Activated T-cell treated with anti-CD3 and anti-CD28 coated beads, Interleukin-2, amount 50 U/mL, for 48 hours (primary cell): ENCODE results near the gene MAP2K5.
"Not testable (repeated sequence)": the region's sequence is repeated elsewhere in the genome, so short reads cannot be mapped to it uniquely, and the experiment has no call there.

Experiments used
- DNase-seq, 2 experiments: peaks; one replicate each; pipeline ENCODE4 v3.0.0-alpha.2; 2020

MAP2K5 gene

GRCh38 chr15:67605871-67606270 is 63.4 kb downstream of the MAP2K5 start:
- no peak for DNase-seq

DNA sequence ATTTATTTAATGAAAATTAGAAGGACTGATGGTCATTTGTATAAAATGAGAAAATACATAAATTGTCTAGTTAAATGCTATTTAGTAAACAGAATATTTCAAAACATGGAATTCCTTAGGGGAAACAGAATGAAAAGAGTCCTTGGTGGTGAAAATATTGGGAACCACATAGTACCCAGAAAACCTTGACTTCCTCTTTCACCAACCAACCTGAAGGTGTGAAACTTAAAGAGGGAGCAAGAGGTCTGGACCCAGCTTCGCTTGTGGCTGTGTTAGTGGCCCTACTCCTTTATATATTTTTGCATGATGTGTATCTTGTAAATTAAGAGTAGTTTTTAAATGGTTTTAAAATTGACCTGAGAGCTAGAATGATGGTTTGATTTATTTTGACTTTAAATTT is 64.2 kb downstream of the MAP2K5 start:
- no peak for DNase-seq

DNA sequence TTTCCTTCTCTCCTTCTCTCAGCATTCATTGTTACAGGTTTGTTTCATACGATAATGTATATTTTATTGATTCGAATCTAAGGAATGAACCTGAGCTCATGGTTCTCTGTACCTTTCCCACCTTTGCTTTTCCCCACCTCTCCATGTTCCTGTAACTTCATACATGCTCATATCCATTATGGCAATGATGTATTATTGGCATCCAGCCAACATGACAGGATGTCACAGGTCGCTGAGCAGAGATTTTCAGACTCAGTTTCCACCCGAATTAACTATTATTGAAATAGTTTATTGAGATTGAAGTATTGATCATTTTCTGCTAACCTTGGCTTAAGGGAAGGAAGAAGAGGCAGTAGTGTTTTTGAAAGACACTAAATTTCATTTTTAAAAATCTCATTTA is 64.8 kb downstream of the MAP2K5 start:
- no peak for DNase-seq

GRCh38 chr15:67607959-67608637 is 65.6 kb downstream of the MAP2K5 start:
- no peak for DNase-seq

DNA sequence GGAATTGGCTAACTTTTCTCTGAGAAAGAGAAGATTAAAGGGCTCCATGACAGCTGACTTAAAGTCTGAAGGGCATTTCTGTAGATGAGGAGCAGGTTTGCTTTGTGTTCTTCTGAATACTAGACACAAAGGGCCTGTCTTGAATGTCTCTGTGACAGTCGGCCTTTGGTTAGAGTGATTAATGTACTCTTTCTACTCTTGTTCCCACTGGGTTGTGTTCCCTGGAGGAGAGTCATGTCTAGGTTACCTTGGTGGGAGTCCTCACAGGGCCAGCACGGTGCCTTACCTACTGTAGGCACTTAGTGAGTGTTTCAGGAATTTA is 66.1 kb downstream of the MAP2K5 start:
- no peak for DNase-seq

DNA sequence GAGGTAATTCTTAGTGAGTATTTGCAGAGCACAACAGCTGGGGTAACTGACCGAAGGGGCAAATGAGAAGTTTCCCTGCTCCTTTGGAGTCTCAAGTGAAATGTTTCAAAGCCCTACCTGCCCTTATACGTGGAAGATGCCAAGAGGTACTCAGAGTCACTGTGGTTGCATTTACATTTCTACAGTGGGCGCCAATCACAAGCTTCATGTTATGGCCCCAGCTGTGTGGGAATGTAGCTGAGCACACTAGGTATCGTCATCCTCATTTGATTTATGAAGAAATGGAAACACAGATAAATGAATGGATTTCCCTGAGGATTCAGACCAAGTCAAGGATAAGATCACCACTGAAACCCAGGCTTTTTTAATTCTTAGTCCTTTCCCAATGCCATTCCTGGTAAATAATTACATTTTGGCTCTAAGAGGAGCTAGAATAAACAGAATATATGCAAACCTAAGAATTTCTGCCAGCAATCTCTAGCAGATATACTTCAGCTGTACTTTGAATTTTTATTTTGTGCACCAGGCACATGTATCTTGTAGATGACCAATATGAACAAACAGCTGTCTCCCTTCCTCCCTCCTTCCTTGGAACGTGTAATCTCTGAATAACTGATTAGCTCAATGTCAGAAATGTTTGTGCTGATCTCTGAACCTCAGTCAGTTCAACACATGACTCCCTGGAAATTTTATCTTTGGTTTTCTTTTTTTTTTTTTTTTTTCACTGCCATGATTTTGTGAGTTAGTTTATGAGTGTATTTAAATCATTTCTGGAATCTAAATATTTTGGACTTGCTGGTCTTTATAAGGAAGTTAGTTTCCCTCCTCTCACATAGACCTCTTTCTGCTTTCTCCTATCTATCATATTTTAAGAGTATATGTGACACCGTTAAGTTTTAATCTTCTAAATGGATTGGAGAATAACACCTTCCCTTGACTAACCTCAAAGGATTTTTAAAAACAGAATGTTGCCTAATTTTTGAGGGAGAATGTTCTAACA is 69.2 kb downstream of the MAP2K5 start:
- DNase-seq = no peak

DNA sequence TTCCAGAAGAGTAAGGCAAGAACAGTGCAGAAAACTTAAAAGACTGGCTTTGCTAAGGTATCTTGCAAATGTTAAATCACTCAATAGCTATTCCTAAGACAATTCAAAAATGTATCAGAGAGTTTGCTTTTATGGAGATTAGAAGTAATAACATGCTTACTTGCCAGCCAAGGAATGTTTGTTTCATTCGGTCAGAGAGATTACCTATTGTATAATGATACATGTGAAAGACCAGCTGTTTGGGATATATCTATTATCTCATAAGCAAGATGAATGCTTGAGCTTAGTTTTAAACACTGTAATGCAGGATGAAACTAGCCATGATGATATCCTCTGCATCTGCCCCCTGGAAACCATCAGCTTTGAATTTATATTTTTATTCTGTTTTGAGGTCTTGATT is 70.7 kb downstream of the MAP2K5 start:
- no peak for DNase-seq

DNA sequence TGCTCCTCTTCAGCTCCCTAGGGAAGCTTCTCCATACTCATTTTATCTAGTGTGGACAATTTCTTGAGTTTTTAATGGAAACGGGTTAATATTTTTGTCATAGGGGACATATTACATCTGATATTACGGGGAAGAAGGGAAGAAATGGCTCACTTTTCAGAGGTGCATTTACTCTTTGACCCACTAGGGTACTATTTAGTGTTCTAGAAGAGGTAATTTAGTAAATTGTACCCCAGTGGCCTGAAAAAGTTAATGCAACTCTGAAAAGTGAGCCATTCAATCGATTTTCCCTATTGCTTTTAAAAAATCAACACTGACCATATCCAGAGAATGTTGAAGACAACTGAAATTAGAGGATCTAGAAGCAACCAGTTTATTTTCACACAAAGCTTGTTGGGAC is 71.2 kb downstream of the MAP2K5 start:
- no peak for DNase-seq

DNA sequence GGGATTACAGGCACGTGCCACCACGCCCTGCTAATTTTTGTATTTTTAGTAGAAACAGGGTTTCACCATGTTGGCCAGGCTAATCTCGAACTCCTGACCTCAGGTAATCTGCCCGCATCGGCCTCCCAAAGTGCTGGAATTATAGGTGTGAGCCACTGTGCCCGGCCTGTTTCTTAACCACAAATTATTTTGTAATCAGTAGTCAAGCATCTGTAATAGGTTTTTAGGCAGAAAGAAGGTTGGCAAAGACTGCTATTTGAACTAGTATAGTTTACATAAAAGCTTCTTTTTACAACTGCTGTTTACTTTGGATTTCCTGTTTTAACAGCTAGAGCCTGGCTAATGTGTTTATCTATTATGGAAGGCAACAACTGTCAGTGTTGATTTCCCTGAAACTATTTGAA is 72.6 kb downstream of the MAP2K5 start:
- not testable (repeated sequence) for DNase-seq

GRCh38 chr15:67618297-67618696 is 75.8 kb downstream of the MAP2K5 start:
- DNase-seq = no peak

GRCh38 chr15:67622110-67622509 is 79.6 kb downstream of the MAP2K5 start:
- DNase-seq = no peak

- no peak for DNase-seq
Measured at GRCh38 chr15:67632261-67632660, 89.8 kb downstream of the MAP2K5 start.

DNA sequence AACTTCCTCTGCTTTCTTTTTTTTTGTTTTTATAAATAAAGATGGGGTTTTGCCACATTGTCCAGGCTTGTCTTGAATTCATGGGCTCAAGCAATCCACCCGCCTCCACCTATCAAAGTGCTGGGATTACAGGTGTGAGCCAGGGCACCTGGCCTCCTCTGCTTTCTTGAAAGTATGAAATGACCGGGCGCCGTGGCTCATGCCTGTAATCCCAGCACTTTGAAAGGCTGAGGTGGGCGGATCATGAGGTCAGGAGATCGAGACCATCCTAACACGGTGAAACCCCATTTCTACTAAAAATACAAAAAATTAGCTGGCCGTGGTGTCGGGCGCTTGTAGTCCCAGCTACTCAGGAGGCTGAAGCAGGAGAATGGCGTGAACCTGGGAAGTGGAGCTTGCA is 93.4 kb downstream of the MAP2K5 start:
- not testable (repeated sequence) for DNase-seq

DNA sequence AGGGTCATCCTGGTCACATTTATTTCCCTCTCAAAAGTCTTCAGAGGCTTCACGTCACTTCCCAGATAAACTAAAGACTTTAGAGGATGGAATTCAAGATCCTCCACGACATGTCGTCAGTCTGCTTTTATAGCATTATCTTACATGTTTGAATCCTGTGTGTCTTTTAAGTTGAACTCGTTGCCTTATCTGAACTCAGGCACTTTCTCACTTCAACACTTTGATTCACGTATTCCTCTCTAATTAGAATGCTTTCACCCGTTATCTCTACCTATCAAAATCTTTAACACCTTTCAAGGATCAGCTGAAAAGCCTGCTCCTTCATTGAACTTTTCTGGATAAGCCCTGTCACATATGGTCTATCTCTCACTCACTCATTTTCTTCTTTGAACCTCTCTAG is 97.1 kb downstream of the MAP2K5 start:
- DNase-seq = no peak

DNA sequence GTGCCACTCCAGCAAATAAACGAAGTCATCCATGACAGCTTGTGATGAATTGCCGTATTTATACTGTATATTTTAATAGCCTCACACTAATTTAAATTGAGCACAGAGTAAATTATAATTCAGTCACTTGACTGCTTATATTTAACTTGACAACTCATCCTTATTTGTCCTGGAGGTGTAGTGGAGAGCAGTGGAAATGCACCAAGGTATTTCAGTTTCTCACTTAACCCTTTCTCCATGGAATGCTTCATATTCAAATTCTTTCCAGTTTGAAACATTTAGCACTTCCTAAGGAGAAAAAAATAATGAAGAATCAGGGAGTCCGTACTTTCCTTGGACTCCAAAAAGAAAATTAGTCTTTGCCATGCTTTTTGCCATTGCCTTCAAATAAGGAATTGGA is 99.0 kb downstream of the MAP2K5 start:
- no peak for DNase-seq

DNA sequence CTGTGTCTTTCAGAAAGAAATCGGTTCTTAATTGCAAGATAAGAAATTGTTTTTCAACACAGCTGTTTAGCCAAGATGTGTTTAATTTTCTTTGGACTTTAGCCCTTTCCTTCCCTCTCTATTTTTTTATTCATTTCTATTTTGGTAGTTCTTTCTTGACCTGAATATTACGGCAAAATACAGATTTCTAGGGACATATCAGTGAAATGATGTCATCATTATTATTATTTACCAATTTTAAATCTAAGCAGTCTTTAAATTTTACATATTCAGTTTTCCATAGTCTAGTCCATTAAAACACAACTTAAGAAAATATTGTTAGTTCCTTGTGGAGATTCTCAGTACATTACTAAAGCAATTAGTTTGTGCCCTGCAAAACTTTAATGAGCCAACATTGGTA is 104.3 kb downstream of the MAP2K5 start:
- no peak for DNase-seq

- no peak for DNase-seq
Measured at GRCh38 chr15:67652586-67652985, 110.1 kb downstream of the MAP2K5 start.

DNA sequence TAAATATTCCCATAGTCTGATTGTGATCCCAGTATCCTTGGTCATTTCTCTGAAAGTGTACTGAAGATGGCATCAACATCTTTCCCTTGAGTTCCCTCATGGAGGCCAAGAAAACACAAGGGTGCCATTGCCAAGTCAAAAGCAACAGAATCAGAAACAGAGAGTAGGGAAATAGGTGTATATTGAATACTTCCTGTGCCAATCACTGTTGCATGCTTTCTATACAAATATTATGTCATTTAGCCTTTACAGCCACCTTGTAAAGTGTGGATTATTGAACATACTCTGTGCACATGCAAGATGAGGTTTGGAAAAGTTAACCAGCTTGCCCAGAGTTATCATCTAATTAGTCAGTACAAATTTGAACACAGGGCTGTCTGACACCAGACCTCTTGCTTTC is 117.9 kb downstream of the MAP2K5 start:
- DNase-seq = no peak

DNA sequence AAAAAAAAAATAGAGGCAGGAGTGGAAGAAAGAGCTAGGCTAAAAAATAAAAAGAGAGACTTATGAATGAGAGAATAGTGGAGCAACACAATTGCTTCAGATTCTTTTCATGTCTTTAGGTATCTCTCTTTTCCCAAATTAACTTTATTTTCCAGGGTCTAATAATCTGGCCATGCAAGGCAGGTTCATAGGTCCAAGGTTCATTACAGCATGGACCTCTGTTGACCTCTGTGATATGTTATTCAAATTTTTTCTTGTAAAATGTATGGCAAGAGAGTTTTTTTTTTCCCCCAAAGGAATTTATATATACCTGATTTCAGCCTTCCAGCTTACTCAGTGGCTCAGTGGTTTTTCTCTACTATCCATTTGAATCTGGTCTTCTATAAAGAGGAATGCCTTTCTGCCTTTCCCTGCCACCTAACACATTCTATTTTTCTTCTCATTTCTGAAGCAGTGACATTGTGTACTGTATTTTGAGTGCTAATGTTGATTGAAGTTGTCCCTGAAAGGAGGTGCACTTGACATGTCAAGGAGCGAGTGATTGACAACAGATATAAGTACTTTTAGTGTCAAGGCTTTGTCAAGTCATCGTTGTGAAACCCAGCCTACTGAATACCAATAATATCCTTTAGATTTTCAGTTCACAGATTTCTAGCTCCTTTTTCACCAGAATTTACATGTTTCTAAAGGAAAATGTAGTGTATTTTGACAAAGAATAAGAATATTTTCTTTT is 118.5 kb downstream of the MAP2K5 start:
- DNase-seq = no peak

- no peak for DNase-seq
Measured at GRCh38 chr15:67670647-67671305, 128.3 kb downstream of the MAP2K5 start.

DNA sequence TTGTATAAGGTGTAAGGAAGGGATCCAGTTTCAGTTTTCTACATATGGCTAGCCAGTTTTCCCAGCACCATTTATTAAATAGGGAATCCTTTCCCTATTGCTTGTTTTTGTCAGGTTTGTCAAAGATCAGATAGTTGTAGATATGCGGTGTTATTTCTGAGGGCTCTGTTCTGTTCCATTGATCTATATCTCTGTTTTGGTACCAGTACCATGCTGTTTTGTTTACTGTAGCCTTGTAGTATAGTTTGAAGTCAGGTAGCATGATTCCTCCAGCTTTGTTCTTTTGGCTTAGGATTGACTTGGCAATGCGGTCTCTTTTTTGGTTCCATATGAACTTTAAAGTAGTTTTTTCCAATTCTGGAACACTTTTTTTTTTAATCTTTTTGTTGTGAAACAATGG is 130.3 kb downstream of the MAP2K5 start:
- DNase-seq = not testable (repeated sequence)

DNA sequence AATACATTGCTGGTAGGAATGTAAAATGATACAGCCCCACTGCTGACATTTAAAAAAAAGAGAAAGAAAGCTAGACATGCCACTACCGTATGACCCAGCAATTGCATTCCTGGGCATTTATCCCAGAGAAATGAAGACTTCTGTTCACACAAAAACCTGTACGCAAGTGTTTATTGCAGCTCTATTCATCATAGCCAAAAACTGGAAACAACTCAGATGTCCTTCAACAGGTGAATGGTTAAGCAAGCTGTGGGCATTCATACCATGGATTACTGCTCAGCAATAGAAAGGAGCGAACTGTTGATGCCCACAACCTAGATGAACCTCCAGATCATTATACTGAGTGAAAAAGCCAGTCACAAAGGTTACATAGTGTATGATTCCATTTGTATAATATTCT is 132.5 kb downstream of the MAP2K5 start:
- DNase-seq = no peak

- DNase-seq = no peak
Measured at GRCh38 chr15:67678089-67678488, 135.6 kb downstream of the MAP2K5 start.
